H1 (cell line): ENCODE results near the gene GNG12.

ENCODE experiments used
- BACH1 ChIP-seq: IDR thresholded peaks from 2 replicates; pipeline ENCODE4 v1.6.1; 2012; ENCODE audit warnings: low read length, improper control_type of control experiment
- CEBPB ChIP-seq: IDR thresholded peaks from 2 replicates; pipeline ENCODE4 v1.6.1; 2012; ENCODE audit warnings: low read depth, low read length
- CTCF ChIP-seq, 3 experiments: IDR thresholded peaks; 1 replicate in 2 of 3; 2 replicates in 1 of 3; pipeline versions ENCODE4 v1.5.1 to v1.6.1; 2011; ENCODE audit warnings: low read length in 3 of 3, mild to moderate bottlenecking in 3 of 3, inconsistent platforms in 2 of 3, low read depth in 1 of 3, moderate library complexity in 1 of 3; ENCODE audit not compliant: insufficient read depth in 1 of 3; ENCODE audit errors: control extremely low read depth in 1 of 3
- EGR1 ChIP-seq: IDR thresholded peaks from 2 replicates; pipeline ENCODE4 v1.6.1; 2011; ENCODE audit warnings: low read depth, low read length, borderline replicate concordance
- MAX ChIP-seq: IDR thresholded peaks from 2 replicates; pipeline ENCODE4 v1.6.1; 2012; ENCODE audit warnings: inconsistent platforms
- POLR2A ChIP-seq, 2 experiments: IDR thresholded peaks; 1 replicate in 1 of 2; 2 replicates in 1 of 2; pipeline ENCODE4 v1.6.1; 2011; ENCODE audit warnings: low read depth in 2 of 2, low read length in 2 of 2, mild to moderate bottlenecking in 2 of 2; ENCODE audit errors: control extremely low read depth in 1 of 2

- no peak for TF ChIP-seq BACH1
- no peak for TF ChIP-seq CEBPB
- TF ChIP-seq CTCF (IDR thresholded peaks at IDR 0.05; ENCODE audit: control extremely low read depth in 1 of 3, insufficient read depth in 1 of 3, low read depth in 1 of 3, low read length in 3 of 3) = no peak
- TF ChIP-seq MAX = no peak
- no peak for TF ChIP-seq EGR1
- TF ChIP-seq POLR2A (IDR thresholded peaks at IDR 0.05; ENCODE audit: control extremely low read depth in 1 of 2, low read depth in 2 of 2, low read length in 2 of 2) = no peak
These were observed 29.4 kb upstream of the GNG12 start for GRCh38 chr1:67862685-67863084.
